Measurements from ENCODE around the gene RIPK3. TPM values are rescaled to one million over a fixed set of nuclear protein-coding genes. Genes with fewer than 3 reads are reported as not detected.

Gene RIPK3
- total RNA-seq, 1 donor from 2014 or later = 5.6 TPM

DNA sequence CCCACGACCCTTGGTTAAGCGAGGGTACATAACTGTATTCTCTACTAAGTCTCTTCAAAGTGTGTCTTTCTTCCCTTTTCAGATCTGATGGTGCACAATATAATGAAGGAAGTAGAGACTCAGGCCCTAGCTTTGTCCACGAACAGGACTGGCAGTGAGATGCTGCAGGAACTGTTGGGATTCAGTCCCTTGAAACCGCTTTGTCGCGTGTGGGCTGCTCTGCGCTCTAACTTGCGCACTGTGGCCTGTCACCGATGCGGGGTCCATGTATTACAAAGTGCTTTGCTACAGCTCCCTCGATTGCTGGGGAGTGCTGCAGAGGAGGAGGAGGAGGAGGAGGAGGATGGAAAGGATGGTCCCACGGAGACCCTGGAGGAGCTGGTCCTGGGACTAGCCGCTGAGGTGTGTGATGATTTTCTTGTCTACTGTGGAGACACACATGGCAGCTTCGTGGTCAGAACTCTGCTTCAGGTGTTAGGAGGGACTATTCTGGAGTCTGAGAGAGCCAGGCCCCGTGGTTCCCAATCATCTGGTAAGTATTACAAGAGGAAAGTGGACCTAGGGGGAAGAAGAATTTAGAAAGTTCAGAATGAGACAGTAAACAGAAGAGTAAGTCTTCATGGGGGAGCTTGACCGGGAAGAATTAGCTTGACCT lies 39.3 kb downstream of the RIPK3 start:
- no peak for DNase-seq

DNA sequence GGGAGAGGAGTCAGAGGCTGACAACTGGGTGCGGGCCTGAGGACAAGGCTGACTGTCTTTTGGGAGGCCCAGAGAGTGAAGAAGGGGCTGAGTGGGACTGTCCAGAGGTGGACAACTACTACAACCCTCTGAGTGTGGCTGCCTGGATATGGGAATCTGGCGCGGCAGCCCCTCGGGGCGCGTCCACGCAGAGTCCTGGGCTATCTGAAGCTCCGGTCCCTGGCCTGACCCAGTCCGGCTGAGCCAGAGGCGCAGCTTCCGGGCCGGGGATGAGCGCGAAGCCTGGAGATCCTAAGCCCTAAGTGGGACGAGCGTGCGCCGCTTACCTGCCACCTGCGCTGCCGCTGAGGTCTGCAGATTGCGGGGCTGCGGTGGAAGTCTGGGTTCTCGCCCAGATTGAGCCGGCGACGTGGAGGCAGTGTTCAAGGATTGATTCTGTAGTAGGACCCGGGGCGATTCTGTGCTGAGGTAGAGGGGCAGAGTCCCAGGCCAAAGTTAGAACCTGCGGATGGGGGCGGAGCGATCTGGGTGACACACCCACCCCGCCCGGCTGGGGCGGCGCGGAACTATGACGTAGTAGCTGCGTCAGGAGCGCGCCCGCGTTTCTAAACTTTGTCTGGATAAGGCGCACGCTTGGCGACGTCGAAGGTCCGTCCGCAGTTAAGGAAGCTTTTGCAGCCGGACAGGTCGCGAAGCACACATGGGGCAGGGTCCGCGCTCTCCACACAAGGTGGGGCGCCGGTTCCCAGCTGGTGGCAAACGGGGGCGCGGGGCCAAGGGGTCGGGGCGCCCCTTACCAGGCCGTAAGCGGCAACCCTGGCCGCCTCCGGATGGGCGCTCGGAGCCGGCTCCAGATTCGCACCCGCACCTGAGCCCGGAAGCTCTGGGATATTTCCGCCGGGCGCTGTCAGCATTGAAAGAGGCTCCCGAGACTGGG lies 40.3 kb downstream of the RIPK3 start, which contains the start of the genes DHRS1 and NOP9:
Gene DHRS1 (minus strand): TSS at position 526 of the 937 bp plus-strand sequence. CDS start 674 bp downstream, outside the sequence.
Gene NOP9 (plus strand): TSS at position 596 of the 937 bp plus-strand sequence. CDS start 105 bp downstream, at position 701.
- DNase-seq = peak; percentile 84

DNA sequence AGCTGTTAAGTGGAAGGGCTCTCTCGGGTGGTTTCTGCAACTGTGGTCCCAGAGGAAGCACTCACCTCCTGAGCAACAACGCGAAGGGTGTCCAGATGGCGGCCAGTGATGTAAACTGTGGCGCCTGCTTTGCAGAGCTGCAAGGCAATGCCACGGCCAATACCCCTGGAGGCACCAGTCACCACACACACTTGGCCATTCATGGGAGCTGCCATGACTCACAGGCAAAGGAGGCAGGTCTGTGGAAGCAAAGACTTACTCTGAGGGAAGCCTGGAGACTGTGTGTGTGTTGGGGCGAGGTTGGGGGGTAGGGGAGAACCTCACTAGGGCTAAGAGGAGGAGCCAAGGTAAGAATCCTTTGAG lies 40.9 kb downstream of the RIPK3 start:
- DNase-seq = no peak

DNA sequence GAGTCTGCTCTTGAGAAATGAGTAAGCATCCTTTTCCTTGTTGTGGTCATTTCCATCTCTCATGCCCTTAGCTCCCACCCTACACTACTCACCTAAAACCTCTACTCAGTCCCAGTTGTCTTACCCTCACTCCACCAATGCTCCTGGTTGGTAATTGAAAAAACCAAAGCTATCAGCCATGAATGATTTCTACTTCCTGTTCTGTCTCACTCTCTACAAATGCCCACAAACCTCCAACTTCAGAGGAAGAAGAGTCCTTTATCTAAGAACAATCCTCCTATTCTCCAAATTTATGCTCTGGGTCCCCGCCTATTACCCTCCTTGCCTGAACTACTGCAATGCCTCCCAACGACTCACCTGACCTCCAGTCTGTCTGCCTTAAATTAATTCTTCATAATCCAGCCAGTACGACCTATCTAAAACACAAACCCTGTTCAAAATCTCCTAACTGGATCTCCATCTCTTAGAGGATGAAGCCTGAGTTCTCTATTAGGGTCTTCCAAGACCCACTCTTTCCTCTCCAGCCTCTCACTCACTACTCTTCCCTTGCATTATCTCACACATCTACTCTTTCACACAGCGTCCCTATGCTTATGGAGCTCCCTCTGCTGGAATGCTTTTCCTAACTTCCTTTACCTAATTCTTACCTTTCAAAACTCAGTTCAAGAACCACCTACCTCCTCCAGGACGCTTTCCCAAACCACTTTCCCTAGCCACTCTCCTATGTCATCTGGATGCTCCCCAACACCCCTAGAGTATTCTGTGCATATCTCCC lies 42.4 kb downstream of the RIPK3 start:
- DNase-seq = no peak

DNA sequence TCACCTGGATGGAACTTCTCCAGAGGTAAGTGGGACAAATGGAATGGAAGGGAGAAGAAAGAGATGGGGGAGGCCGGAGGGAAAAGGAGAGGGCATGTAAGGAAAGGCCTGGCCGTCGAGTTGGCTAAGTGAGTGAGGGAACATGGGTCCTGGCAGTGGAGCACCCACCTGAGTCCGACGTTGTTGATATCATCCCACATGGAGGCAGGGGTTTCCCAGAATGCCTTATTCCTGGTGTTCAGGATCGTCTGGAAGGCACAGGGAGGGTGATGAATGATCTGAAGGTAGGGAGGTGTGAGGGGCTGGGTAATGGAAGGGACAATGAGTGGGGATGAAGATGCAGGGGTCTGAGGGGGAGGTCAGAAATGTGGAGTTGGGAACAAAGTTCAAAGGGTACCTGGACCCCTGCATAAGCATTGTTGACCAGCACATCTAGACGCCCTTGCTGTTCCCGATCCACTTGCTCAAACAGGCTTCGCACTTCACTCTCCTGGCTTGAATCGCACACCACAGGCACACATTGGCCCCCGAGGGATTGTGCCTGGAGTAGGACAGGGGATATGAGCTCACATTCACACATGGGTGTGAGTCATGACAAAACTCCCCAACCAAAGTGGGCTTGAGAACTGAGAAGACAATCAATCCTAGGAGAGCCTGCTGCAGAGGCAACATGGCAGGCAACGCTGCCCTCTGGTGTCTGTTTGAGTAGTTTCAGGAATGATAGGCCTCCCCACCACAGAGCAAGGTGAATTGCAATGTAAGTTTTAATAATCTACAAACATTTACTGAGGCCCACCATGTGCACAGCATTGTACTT lies 43.2 kb downstream of the RIPK3 start:
- DNase-seq = peak; percentile 60

DNA sequence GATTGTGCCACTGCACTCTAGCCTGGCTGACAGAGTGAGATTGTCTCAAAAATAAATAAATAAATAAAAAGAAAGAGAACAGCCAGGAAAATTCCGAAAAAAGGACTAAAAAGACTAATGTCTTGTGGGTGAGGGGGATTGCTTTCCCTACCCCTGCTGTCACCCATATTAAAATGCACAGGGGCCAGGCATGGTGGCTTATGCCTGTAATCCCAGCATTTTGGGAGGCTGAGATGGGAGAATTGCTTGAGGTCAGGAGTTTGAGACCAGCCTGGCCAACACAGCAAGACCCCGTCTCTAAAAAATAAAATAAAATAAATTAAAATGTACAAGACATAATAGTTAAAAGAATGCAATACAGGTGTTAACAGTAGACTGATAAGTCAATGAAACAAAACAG lies 46.3 kb downstream of the RIPK3 start:
- no peak for DNase-seq

DNA sequence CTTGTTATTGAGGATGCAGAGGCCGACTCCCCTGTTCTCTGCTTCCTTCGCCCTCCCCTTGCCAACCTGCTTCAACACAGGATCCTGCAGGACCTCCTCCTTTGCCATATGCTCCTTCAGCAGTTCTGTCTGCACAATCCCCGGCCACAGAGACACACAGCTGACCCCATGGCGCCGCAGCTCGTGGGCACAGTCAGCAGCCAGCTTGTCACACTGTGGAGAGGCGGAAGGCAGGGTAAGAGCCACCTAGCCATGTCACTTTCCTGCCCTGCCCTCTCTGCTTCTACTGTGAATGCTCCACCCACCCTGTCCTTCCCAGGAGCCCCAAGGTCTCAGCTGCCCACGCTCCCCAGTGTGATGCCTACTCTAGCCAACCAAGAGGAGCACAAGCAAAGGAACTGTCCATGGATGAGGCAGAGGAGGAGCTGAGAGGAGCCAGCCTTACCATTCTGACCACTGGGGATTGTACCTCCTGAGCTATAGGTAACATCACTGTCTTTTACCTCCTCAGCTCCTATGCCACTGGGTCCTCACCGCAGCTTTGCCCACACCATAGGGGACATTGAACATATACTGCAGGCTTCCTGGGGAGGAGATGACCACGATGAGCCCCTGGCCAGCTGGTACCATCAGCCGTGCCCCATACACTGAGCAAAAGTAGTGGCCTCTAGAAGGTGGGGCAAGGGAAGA lies 47.5 kb downstream of the RIPK3 start:
- DNase-seq = no peak

DNA sequence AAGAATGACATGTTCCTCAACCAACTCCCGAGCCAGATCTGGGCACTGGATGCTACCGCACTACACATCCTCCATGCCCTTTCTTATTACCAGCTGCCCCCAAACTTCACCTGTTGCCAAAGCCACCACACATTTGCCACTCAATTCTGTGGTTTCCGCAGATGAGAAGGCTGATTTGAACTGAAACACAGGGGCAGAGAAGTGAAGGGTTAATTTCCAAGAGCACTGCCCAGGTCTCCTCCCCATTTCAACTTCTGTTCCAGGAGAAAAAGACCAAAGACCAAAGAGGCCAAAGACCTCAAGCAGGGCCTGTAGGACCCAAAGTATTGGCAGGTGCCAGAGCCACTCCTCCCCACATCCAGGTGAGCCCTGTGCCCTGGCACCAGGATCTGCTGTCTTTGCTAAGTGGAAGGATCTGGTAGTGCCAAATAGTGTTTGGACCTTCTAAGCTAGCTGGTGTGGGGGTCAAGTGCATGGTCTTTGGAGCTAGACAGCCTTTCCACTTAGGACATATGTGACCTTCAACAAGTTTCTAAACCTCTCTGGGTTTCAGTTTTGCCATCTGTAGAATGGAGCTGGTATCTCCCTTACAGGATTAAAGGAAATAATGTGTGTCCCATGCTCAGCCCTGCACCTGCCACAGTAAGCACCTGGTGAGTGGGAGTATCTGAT lies 48.2 kb downstream of the RIPK3 start:
- DNase-seq = no peak

DNA sequence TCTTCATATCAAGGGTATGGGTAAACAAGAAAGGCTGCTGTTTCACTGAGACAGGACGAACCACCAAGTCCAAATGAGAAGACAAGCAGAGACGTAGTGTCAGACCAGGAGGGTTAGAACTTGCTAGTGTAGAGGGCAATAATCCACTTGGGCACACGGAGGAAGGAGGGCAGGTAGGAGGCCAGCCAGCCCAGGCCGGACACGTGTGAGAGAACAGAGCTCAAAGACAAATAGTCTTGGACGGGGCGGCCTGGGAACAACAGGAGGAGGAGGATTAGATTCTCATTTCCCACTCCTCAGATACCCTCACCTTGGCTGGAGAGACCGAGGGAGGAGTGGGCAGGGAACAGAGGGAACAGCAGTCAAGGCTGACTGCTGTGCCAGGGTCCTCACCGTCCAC lies 49.0 kb downstream of the RIPK3 start:
- no peak for DNase-seq

DNA sequence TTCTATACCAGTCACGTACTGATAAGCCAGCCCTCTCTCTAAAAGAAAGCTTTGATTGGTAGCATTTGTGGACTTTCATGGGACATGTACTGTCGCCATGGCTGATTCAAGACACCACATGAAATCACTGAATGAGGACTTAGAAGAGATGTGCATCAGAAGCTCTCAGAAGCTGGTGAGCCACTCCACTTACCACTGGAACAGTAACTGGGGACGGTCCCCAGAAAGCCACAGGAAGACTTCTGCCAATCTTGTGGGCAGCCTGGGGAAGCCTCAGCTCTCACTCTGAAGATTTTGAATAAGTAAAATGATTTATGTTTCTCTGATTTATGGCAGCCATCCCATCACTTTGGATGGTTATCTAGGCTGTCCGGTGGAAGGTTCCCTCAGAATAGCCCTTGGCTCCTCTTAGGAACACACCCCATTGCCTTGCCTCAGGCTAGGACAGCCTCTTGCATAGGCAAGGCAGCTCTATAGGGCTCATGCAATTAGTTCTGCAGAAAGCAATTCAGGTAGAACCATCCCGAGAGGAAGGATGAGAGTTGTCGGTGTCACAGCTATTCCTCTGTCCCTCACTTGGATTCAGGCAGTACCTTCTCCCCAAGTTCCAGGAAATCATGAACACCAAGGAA lies 50.0 kb downstream of the RIPK3 start:
- no peak for DNase-seq

DNA sequence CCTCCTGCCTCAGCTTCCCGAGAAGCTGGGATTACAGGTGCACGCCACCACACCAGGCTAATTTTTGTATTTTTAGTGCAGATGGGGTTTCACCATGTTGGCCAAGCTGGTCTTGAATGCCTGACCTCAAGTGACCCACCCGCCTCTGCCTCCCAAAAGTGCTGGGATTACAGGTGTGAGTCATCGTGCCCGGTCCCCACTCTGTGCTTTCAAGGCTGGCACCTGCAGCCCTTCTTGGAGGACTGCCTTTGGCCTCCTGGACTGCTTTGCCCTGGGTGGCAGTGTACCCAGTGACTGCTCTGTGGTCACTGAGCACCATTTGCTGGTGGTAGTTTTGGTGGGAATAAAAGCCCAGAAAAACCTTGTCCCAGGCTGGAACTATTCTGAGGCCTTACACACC lies 52.8 kb downstream of the RIPK3 start:
- DNase-seq = no peak

Small RNA genes lying within 50 kb of the gene (small RNA-seq; reads per million reads assigned to genes)
- not detected for gene RF00026 (ENCODE audit: low replicate concordance)

Other genes with a start within 250 kb of the RIPK3 start
- 7.2 TPM for gene PCK2, start 245.7 kb downstream of the RIPK3 start, total RNA-seq
- gene DCAF11, start 225.2 kb downstream of the RIPK3 start, total RNA-seq = 45.2 TPM
- 0.69 TPM for gene NRL, start 225.0 kb downstream of the RIPK3 start, total RNA-seq
- gene FITM1, start 209.3 kb downstream of the RIPK3 start, total RNA-seq = 13.0 TPM
- 59.7 TPM for gene PSME1, start 203.8 kb downstream of the RIPK3 start, total RNA-seq
- gene EMC9, start 198.4 kb downstream of the RIPK3 start, total RNA-seq = 6.8 TPM
- 62.5 TPM for gene PSME2, start 193.4 kb downstream of the RIPK3 start, total RNA-seq
- 24.2 TPM for gene RNF31, start 192.5 kb downstream of the RIPK3 start, total RNA-seq
- gene IRF9, start 178.7 kb downstream of the RIPK3 start, total RNA-seq = 43.4 TPM
- 3.6 TPM for gene REC8, start 167.9 kb downstream of the RIPK3 start, total RNA-seq
- 22.8 TPM for gene IPO4, start 151.2 kb downstream of the RIPK3 start, total RNA-seq
- 22.4 TPM for gene TM9SF1, start 144.6 kb downstream of the RIPK3 start, total RNA-seq
- gene TSSK4, start 134.3 kb downstream of the RIPK3 start, total RNA-seq = not detected
- gene CHMP4A, start 126.5 kb downstream of the RIPK3 start, total RNA-seq = 30.1 TPM
- gene MDP1, start 123.9 kb downstream of the RIPK3 start, total RNA-seq = 9.5 TPM
- 73.5 TPM for gene NEDD8, start 107.6 kb downstream of the RIPK3 start, total RNA-seq
- 39.9 TPM for gene GMPR2, start 107.1 kb downstream of the RIPK3 start, total RNA-seq
- 36.2 TPM for gene TINF2, start 97.4 kb downstream of the RIPK3 start, total RNA-seq
- 26.1 TPM for gene TGM1, start 76.8 kb downstream of the RIPK3 start, total RNA-seq
- gene RABGGTA, start 68.4 kb downstream of the RIPK3 start, total RNA-seq = 13.2 TPM
- gene DHRS1, start 40.2 kb downstream of the RIPK3 start, total RNA-seq = 17.9 TPM
- gene NOP9, start 40.1 kb downstream of the RIPK3 start, total RNA-seq = 14.8 TPM
- 7.9 TPM for gene CIDEB, start 32.0 kb downstream of the RIPK3 start, total RNA-seq
- 13.9 TPM for gene LTB4R2, start 29.9 kb downstream of the RIPK3 start, total RNA-seq
- 8.6 TPM for gene LTB4R, start 28.5 kb downstream of the RIPK3 start, total RNA-seq
- gene ADCY4, start 4.9 kb downstream of the RIPK3 start, total RNA-seq = 9.6 TPM
- gene NFATC4, start 28.2 kb upstream of the RIPK3 start, total RNA-seq = 33.7 TPM
- gene NYNRIN, start 59.0 kb upstream of the RIPK3 start, total RNA-seq = 33.0 TPM
- gene CBLN3, start 89.7 kb upstream of the RIPK3 start, total RNA-seq = 1.8 TPM
- gene KHNYN, start 90.0 kb upstream of the RIPK3 start, total RNA-seq = 38.8 TPM
- gene SDR39U1, start 102.8 kb upstream of the RIPK3 start, total RNA-seq = 13.5 TPM
- gene CMA1, start 168.3 kb upstream of the RIPK3 start, total RNA-seq = 0.69 TPM
- gene CTSG, start 236.3 kb upstream of the RIPK3 start, total RNA-seq = 31.1 TPM

Measured in skin of body (tissue), 3 donors.